Measurements from ENCODE around the gene PRELID2.

The PRELID2 gene

GRCh38 chr5:145768863-145769262 is 66.3 kb downstream of the PRELID2 start:
- in situ Hi-C loops (cut with HindIII; ENCODE audit: low sequenced_read_pairs): no loop called here
- H3K4me3 ChIP-seq (ENCODE audit: low read depth, low read length): no peak overlapping the region
- no peak for DNase-seq (ENCODE audit: low read depth)
- TF ChIP-seq CTCF (IDR thresholded peaks at IDR 0.05; ENCODE audit: low read depth, low read length, missing control alignments): no peak

GRCh38 chr5:145764325-145764724 is 70.8 kb downstream of the PRELID2 start:
- H3K4me3 ChIP-seq (ENCODE audit: low read depth, low read length): no peak overlapping the region
- no peak for DNase-seq (ENCODE audit: low read depth)
- TF ChIP-seq CTCF (IDR thresholded peaks at IDR 0.05; ENCODE audit: low read depth, low read length, missing control alignments): no peak
- in situ Hi-C loops (cut with HindIII; ENCODE audit: low sequenced_read_pairs): no loop called here

GRCh38 chr5:145762833-145763232 is 72.3 kb downstream of the PRELID2 start:
- in situ Hi-C loops (cut with HindIII; ENCODE audit: low sequenced_read_pairs): no loop called here
- no peak overlapping the region for H3K4me3 ChIP-seq (ENCODE audit: low read depth, low read length)
- DNase-seq (ENCODE audit: low read depth): no peak
- no peak for TF ChIP-seq CTCF (IDR thresholded peaks at IDR 0.05; ENCODE audit: low read depth, low read length, missing control alignments)

- DNase-seq (ENCODE audit: low read depth): no peak
- TF ChIP-seq CTCF (IDR thresholded peaks at IDR 0.05; ENCODE audit: low read depth, low read length, missing control alignments): no peak
- in situ Hi-C loops (cut with HindIII; ENCODE audit: low sequenced_read_pairs): no loop called here
- no peak overlapping the region for H3K4me3 ChIP-seq (ENCODE audit: low read depth, low read length)
Measured at GRCh38 chr5:145761254-145761653, 73.9 kb downstream of the PRELID2 start.

- TF ChIP-seq CTCF (IDR thresholded peaks at IDR 0.05; ENCODE audit: low read depth, low read length, missing control alignments): no peak
- H3K4me3 ChIP-seq (ENCODE audit: low read depth, low read length): no peak overlapping the region
- in situ Hi-C loops (cut with HindIII; ENCODE audit: low sequenced_read_pairs): no loop called here
- DNase-seq (ENCODE audit: low read depth): no peak
Measured at GRCh38 chr5:145760660-145761059, 74.5 kb downstream of the PRELID2 start.

GRCh38 chr5:145752947-145753346 is 82.2 kb downstream of the PRELID2 start:
- peak; percentile 55 for DNase-seq (ENCODE audit: low read depth)
- no peak overlapping the region for H3K4me3 ChIP-seq (ENCODE audit: low read depth, low read length)
- TF ChIP-seq CTCF (IDR thresholded peaks at IDR 0.05; ENCODE audit: low read depth, low read length, missing control alignments): no peak
- in situ Hi-C loops (cut with HindIII; ENCODE audit: low sequenced_read_pairs): no loop called here

GRCh38 chr5:145752534-145752933 is 82.6 kb downstream of the PRELID2 start:
- TF ChIP-seq CTCF (IDR thresholded peaks at IDR 0.05; ENCODE audit: low read depth, low read length, missing control alignments): no peak
- in situ Hi-C loops (cut with HindIII; ENCODE audit: low sequenced_read_pairs): no loop called here
- DNase-seq (ENCODE audit: low read depth): no peak
- no peak overlapping the region for H3K4me3 ChIP-seq (ENCODE audit: low read depth, low read length)

Measured in astrocyte of the cerebellum (primary cell).